ENCODE measurements around the gene TCERG1.

TCERG1 gene

DNA sequence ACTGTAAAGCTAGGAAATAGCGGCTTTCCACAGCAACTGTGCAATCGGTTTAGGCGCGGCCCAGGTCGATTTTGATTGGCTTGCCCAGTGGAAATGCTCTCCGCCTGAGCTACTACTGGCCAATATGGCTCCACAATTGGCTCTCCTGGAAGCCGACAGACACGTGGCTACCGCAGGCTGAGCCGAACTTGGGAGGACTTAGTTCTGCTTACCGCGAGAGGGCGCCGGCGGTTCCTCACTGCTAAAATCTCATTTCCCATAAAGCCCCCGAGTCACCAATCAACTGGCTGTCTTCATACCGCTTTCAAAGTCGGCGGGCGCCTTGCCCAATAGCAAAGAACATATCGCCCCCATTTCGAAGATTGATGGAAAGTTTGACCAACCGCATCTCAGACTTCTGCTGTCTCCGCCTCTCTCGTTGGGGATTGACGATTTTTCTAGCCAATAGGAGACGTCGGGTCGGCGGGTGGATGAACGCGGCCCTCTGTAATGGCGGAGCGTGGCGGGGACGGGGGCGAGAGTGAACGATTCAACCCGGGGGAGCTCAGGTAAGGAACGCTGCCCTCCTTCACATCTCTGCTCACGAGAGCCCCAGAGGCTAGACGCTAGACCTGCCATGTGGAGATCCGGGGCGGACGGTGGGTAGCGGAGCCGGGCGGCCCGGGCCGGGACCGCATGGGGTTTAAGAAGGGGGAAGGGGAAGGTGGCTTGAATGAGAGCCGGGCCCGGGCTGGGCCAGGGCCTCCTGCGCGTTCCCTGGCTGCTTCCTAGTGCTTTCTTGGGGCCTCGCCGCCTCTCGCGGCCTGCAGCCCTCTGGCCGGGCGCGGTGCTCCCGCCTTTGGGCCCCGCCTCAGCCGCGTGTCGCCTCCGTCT, at the start of gene TCERG1:
TCERG1 (plus strand) TSS at position 473 of the 873 bp plus-strand sequence; CDS start at position 490, 17 bp downstream.
- peak; percentile 97 to 98 for DNase-seq

GRCh38 chr5:146398826-146399225, 48.3 kb upstream of the TCERG1 start:
- DNase-seq, result no peak

- DNase-seq, result no peak
Observed at GRCh38 chr5:146399481-146399880, 47.7 kb upstream of the TCERG1 start.

- DNase-seq, result no peak
Observed at GRCh38 chr5:146400201-146400600, 46.9 kb upstream of the TCERG1 start.

- no peak for DNase-seq
Observed at GRCh38 chr5:146401021-146401420, 46.1 kb upstream of the TCERG1 start.

- DNase-seq, result no peak
Observed at GRCh38 chr5:146402949-146403348, 44.2 kb upstream of the TCERG1 start.

DNA sequence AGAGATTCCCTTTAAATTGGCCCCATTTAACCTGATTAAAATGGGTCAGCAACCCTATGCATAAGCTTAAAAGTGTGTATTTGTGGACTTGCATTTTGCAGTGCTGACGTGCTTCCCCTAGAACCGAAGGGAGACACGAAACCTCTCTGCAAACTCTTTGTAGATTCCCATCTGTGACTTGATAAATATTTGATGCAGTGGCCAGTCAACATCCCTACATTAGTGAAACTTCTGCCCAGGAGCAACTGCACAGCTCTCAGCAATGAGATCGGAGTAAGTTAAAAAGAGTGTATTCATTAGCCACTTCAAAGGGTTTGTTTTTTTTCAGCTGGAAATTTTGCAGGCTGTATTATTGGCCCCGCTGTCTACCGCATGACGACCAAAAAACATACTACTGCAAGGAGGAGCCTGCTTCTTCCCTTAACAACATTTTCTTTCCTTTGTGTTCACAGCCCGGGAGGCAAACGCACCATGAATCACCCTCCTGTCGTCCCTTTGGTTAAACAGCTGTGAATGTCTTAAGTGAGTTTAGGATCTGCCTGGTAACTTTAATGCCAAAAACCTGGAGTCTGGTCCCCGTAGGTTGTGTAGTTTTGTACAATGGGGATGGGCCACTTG, 38.0 kb upstream of the TCERG1 start:
- DNase-seq, result no peak

GRCh38 chr5:146410272-146410671, 36.9 kb upstream of the TCERG1 start:
- no peak for DNase-seq

DNA sequence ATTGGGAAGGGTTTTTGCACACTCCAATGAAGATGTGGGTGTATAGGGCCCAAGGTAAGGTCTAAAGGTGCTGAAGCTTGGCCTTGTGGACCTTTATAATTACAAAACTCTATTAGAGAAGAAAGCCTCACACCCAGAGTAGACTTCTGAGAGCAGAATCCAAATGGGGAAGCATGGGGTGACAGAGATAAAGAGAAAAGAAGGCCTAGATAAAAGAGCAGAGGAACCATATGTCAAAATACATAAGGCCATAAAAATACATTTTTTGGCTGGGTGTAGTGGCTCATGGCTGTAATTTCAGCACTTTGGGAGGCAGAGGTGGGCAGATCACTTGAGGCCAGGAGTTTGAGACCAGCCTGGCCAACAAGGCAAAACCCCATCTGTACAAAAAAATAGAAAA, 27.4 kb upstream of the TCERG1 start:
- DNase-seq, result no peak

DNA sequence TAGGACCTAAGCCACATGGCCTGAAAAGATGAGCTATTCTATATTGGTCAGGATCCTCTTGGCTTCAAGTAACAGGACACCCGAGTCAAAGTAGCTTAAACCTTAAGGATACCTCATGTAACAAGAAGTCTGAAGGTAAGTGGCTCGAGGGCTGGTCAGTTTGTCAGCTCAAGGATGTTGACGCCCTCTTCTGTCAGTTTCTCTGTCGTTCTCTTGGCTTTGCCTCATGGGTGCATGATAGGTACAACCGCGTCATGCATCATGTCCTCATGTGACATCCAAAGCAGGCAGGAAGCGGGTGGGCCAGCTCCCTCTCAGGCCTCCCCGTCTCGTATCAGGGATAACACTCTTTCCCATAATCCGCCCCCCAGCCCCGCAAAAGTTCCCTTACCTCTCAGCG, 22.1 kb upstream of the TCERG1 start:
- DNase-seq, result no peak

DNA sequence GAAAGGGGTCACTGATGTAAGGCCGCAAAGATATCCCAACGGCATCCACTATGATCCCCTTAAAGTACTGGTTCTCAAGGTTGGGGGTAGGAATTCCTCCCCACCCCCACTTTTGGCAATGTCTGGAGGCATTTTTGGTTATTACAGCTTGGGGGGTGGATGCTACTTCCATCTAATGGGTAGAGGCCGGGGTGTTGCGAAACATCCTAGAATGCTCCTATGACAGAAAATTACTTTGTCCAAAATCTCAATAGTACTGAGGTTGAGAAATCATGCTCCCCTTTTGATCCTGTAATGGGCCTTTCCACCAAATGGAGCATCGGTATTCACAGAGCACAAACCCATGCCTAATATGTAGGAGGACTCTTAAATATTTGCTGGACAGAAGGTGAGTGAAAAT, 20.8 kb upstream of the TCERG1 start:
- no peak for DNase-seq

DNA sequence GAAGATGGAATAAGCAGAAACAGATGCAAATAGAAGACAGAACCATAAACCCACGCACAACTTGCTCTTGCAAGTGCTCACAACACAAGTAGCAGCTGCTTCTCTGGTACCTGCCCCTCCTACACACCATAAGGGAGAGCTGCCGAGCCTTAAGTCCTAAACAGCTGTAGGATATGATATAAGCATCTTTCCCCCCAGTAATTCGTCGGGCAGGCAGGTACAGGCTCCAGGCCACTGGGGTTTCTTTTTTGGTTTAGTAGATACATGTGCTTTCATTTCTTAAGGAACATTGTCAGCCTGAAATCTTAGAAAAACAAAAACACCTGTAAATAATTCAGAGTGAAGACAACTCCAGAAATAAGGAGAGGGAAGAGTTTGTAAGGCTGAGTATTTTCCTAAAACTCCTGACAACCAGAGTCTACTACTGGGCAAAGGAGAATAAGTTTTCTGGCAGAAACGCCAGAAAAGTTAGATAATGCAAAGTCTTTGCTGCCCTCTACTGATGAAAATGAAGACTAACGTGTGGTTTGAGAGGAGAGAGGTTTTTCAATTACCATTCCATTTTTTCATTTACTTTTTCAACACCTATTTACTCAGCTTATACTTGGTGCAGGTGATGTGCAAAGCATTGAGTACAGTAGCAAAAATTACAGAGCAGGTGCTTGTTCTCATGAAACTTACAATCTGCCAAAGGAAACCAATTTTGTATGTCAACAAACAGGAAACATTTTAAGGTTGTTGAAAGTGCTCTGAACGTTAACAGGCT, 20.1 kb upstream of the TCERG1 start:
- peak in 1 of 2 experiments; percentile 1 for DNase-seq

GRCh38 chr5:146427619-146427997, 19.5 kb upstream of the TCERG1 start:
- no peak for DNase-seq

GRCh38 chr5:146428658-146429057, 18.5 kb upstream of the TCERG1 start:
- no peak for DNase-seq

- DNase-seq, result no peak
Observed at GRCh38 chr5:146440353-146440752, 6.8 kb upstream of the TCERG1 start.

DNA sequence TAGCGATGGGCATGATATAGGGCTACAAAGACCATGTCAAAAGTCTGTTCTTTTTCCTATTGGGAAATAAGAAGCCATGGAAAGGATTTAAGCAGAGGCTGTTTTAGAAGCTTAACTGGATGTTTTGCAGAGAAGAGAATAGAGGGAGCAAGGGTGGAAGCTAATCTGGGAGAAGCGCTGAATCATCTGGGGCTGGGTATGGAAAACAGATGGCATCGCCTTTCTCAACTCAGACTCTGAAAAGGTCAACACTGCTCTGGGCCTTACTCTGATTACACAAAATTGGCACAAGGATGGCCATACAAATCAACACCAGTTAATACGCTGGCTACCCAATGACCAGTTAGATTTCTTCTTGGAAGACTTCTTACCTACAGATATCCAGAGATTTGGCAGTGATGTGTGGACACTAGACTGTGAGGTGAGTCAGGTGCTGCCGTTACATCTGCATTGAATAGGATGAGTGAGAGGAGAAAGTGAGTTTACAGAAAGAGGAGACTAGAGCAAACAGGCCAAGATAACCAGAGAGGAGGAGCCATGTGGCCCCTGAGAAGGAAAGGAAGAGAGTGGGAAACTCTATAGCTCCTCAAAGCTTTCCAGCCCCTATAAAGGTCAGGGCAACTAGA, 6.2 kb upstream of the TCERG1 start:
- no peak for DNase-seq

DNA sequence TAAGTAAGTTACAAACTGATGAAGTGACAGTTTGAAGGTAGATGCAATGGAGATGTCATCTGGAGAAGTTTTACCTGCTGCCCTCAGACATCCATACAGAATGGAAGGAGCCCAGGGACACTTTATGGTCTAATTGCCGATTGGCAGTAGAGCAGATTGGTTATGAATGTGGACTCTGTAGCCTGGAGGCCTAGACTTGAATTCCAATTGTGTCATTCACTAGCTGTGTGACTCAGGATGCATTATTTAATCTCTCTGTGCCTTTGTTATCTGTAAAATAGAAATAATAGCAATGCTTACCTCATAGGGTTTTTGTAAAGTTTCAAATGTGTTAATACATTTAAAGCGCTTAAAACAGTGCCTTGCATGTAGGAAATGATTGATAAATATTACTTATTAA, 5.2 kb upstream of the TCERG1 start:
- no peak for DNase-seq

- no peak for DNase-seq
Observed at GRCh38 chr5:146447734-146448380, 724 bp downstream of the TCERG1 start.

- no peak for DNase-seq
Observed at GRCh38 chr5:146448783-146449519, 1.8 kb downstream of the TCERG1 start.

- no peak for DNase-seq
Observed at GRCh38 chr5:146450002-146450401, 2.9 kb downstream of the TCERG1 start.

GRCh38 chr5:146451411-146451810, 4.3 kb downstream of the TCERG1 start:
- no peak for DNase-seq

DNA sequence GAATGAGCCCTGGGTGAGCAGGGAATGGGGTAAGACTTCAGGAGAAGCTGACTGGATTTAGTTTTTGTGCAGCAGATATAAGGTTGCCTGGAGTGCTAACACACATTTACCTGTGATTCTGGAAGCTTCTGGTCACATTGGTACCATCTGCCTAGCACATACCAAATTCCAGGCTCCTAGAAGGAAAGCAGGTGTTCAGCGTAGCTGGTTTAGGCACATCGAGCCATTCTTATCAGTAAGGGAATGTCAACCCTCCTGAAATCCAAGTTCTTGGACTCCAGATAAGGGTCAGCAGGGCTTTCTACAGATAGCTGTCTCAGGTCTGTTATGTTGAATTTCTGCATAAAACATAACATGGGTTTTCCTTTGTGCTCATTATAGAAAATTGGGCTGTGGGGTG, 10.3 kb downstream of the TCERG1 start:
- DNase-seq, result no peak
